Ovary (tissue), 9 donors: ENCODE results near the gene CCDC137. TPM values are rescaled to one million over a fixed set of nuclear protein-coding genes. Genes with fewer than 3 reads are reported as not detected.

Experiments used
- DNase-seq, 5 donors: peaks; one replicate each; pipeline ENCODE4 v3.0.0-alpha.2; 2019 to 2020
- H3K27ac ChIP-seq, 2 donors: fragments of 200-600 bp; one replicate each; pipeline versions ENCODE4 v1.5.1 to v1.8.0; 2019 to 2022
- H3K27me3 ChIP-seq: fragments of 200-600 bp; one replicate; pipeline ENCODE4 v1.8.0; 2022
- H3K36me3 ChIP-seq: fragments of 200-600 bp; sonication (generic); one replicate; pipeline ENCODE4 v1.5.1; 2019
- H3K4me1 ChIP-seq: one replicate; pipeline ENCODE4 v1.8.1; 2013; ENCODE audit warnings: mild to moderate bottlenecking, moderate library complexity; ENCODE audit not compliant: insufficient read depth
- H3K4me3 ChIP-seq: fragments of 200-600 bp; sonication (generic); one replicate; pipeline ENCODE4 v1.5.1; 2017
- H3K9me3 ChIP-seq, 2 donors: fragments of 200-600 bp in 1 of 2; sonication (generic) in 1 of 2; one replicate each; pipeline versions ENCODE4 v1.5.1 to v1.8.1; 2013 to 2019; ENCODE audit warnings: mild to moderate bottlenecking in 1 of 2, moderate library complexity in 1 of 2
- CTCF ChIP-seq, 3 donors: fragments of 450-650 bp in 2 of 3; fragments of 200-600 bp in 1 of 3; IDR thresholded peaks; one replicate each; pipeline versions ENCODE4 v1.5.1 to v1.8.0; 2016 to 2022; ENCODE audit warnings: antibody characterized with exemption in 3 of 3, mild to moderate bottlenecking in 1 of 3
- EP300 ChIP-seq: sonication (generic); formaldehyde crosslinking; IDR thresholded peaks from one replicate; pipeline ENCODE4 v1.6.1; 2017; ENCODE audit warnings: antibody characterized with exemption
- POLR2A ChIP-seq: fragments of 450-650 bp; IDR thresholded peaks from one replicate; pipeline ENCODE4 v1.6.1; 2017; ENCODE audit warnings: antibody characterized with exemption, mild to moderate bottlenecking, moderate library complexity
- WGBS, 3 donors: extraction: QIAGEN DNeasy Blood & Tissue Kit in 1 of 3; methylation state at CpG; one replicate each; pipeline versions ENCODE4 v1.1.5 to v1.1.7; 2013 to 2017; 5-methylcytosine and 5-hydroxymethylcytosine counted together
- intact Hi-C, 4 donors: fragments of 100-400 bp; cut with DNase I; formaldehyde crosslinking; loops; one replicate each; pipeline versions ENCODE4 v1.11.0 to v1.15.1; 2022 to 2023
- polyA plus RNA-seq, 2 donors: library from polyadenylated mRNA; stranded (reverse); fragments of 200-250 nt in 1 of 2; fragments of 350-450 nt in 1 of 2; fragmentation: Illumina TruSeq in 1 of 2; extraction: RNeasy Lipid Tissue Mini Kit (QIAGEN cat#74804) in 1 of 2; gene quantifications; one replicate each; pipeline ENCODE4 v1.2.3, GENCODE V29; 2013 to 2014
- total RNA-seq, 7 donors: library from RNA; depleted of rRNA in 2 of 7; stranded (reverse); fragments of >200 nt in 2 of 7; fragmentation: NEBNext Ultra II Directional in 3 of 7; extraction: Animal tissue kit (Norgen Biotek cat#: 25700) in 3 of 7; gene quantifications; one replicate each; pipeline versions ENCODE4 v1.1.0 to v1.2.4, GENCODE V29; 2016 to 2023
- donor health status: DM: no; HTN: no; CAD: no; lungs with moderate emphysema.
- donor health status: DM: no; HTN: no; CAD: no.
- donor health status: Bipolar disorder and iron deficiency.
- donor health status: DM: yes; HTN: yes; CAD: no.
- donor health status: DM: no; HTN: no; CAD: no.
- donor health status: DM: yes; HTN: yes; CAD: no.

CCDC137 gene
- total and polyA plus RNA-seq, 9 donors = 5.1 to 17.8 (median 9.4) TPM

DNA sequence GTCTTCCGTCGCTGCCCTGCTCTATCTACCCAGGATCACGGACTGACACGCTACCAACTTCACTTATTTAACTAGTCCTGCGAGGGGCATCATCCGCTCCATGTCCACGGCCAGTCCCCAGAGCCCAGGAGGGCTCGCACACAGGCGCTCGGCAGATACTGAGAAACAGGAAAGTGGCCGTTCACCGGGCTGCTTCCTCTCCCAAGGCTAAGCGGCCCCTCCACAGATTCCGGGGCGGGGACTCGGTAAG is 520 bp upstream of the CCDC137 start:
- 0 to 1% (median 0%) methylated on average over 14 to 16 of the region's 16 CpGs for WGBS, 3 donors
- TF ChIP-seq EP300 = no peak
- no peak for TF ChIP-seq POLR2A
- no peak for TF ChIP-seq CTCF (IDR thresholded peaks at IDR 0.05)
- intact Hi-C loops = no loop called here

GRCh38 chr17:81667754-81668153 is 1.2 kb downstream of the CCDC137 start:
- intact Hi-C loops = no loop called here
- TF ChIP-seq EP300 = no peak
- no peak for TF ChIP-seq POLR2A
- TF ChIP-seq CTCF (IDR thresholded peaks at IDR 0.05) = no peak

More for the DNA sequence above, 520 bp upstream of the CCDC137 start:
- Histone ChIP-seq H3K27me3 (no peaks in the 10 kb centered on the region), H3K4me1 (peaks cover 12% of the 10 kb centered on the region), H3K9me3 (no peaks in the 10 kb centered on the region), H3K27ac (peak overlapping the region; percentile 32 to 78), H3K36me3 (no peaks in the 10 kb centered on the region), H3K4me3 (peak overlapping the region; percentile 55)
- DNase-seq = no peak

DNA sequence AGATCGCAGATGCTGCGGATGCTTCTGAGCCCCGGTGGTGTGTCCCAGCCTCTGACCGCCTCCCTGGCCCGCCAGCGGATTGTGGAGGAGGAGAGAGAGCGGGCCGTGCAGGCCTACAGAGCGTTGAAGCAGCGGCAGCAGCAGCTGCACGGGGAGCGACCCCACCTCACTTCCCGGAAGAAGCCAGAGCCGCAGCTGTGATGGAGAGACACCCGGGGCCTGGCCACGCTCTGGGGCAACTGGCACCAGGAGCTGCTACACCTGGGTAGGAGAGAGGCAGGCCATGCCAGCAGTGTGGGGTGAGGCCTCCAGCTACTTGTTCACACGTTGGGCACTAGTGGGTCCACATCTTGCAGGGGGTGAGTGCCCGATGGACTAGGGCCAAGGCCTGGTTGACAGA is 6.0 kb downstream of the CCDC137 start:
- Histone ChIP-seq H3K4me3 (no peak overlapping the region), H3K27me3 (no peaks in the 10 kb centered on the region), H3K36me3 (no peaks in the 10 kb centered on the region), H3K9me3 (no peaks in the 10 kb centered on the region), H3K27ac (no peak overlapping the region), H3K4me1 (peaks cover 2% of the 10 kb centered on the region)
- no peak for DNase-seq
- intact Hi-C loops = no loop called here
- WGBS, 3 donors = 60 to 86% (median 68%) methylated on average over 9 to 18 of the region's 18 CpGs
- TF ChIP-seq EP300 (no peak), CTCF (IDR thresholded peaks at IDR 0.05) (no peak), POLR2A (no peak)

More at GRCh38 chr17:81667754-81668153, 1.2 kb downstream of the CCDC137 start:
- WGBS, 3 donors = 79 to 80% (median 80%) methylated on average over 18 of the region's 18 CpGs
- Histone ChIP-seq H3K4me3 (no peak overlapping the region), H3K36me3 (no peaks in the 10 kb centered on the region), H3K27ac (no peak overlapping the region), H3K9me3 (no peaks in the 10 kb centered on the region), H3K27me3 (no peaks in the 10 kb centered on the region), H3K4me1 (peaks cover 12% of the 10 kb centered on the region)
- no peak for DNase-seq

DNA sequence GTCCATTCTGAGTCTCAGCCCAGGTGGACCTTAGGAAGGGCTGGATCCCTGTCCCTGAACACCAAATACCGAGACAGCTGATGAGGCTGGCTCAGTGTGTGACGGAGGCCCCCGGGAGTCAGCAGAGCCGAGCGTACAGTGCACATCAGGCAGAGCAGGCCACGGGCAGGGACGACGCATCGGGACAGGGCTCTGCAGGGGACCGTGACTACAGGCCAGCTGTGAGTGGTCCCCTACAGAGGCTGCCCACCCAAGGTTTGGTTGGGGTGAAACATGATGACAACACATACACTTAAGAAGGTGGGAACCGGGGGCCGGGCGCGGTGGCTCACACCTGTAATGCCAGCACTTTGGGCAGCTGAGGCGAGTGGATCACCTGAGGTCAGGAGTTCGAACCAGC is 6.4 kb downstream of the CCDC137 start:
- TF ChIP-seq CTCF (IDR thresholded peaks at IDR 0.05) = no peak
- no peak for TF ChIP-seq EP300
- WGBS, 3 donors = 89 to 95% (median 93%) methylated on average over 16 of the region's 16 CpGs
- no peak overlapping the region for H3K27ac ChIP-seq

More for the DNA sequence above, 6.4 kb downstream of the CCDC137 start:
- intact Hi-C loops = no loop called here
- Histone ChIP-seq H3K27me3 (no peaks in the 10 kb centered on the region), H3K4me3 (no peak overlapping the region), H3K9me3 (no peaks in the 10 kb centered on the region), H3K36me3 (no peaks in the 10 kb centered on the region), H3K4me1 (no peaks in the 10 kb centered on the region)
- DNase-seq = no peak
